GM19452 (cell line): ENCODE data around the gene OR6B2.

Source experiments
- ATAC-seq: cut with Tn5 transposase; IDR thresholded peaks from one replicate; pipeline ENCODE4 v1.9.1; 2021; ENCODE audit not compliant: unreplicated experiment

The OR6B2 gene

DNA sequence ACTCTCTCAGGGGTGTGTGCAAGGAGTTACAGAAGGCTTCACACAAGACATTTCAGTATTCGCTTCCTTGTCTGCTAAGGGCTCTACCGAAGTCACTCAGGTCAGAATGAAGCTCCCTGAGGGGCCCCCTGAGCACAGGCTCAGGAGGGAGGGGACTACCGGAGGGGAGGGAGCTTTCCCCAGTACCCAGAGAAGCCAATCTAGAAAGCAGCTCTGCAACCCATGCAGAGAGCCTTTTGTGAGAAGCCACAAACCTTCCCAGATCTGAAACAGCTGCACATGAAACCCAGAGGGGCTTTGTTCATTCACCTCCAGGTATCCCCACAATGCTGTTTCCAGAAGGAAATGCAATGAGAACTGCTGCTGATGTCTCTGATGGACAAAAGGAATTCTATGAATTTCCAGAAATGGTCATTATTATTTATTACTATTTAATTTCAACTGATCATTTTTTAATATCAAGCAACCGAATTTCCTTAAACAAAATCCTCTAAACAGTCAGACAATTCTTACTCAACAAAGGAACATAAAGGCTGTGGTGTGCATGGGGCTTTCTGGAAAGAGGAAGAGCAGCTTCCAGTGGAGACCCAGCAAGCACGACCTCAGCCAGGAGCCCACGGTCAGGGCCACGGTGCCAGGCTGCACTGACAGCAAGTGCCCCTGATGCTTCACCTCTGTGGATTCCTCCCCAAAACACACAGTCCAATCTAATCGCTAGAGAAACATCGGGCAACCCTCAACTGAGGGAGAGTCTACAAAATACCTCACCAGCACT is 47.0 kb downstream of the OR6B2 start:
- no peak for ATAC-seq
